AG10803 (cell line): ENCODE measurements around the gene SVBP.

Source experiments
- DNase-seq: peaks from one replicate; pipeline ENCODE4 v3.0.0; 2010; ENCODE audit warnings: low read depth
- H3K4me3 ChIP-seq: 2 replicates; pipeline ENCODE4 v1.5.1; 2011; ENCODE audit warnings: mild to moderate bottlenecking, low read length, control low read depth
- CTCF ChIP-seq: conservative IDR thresholded peaks from 2 replicates; pipeline ENCODE4 v1.5.1; 2011; ENCODE audit warnings: mild to moderate bottlenecking, low read length, control low read depth, inconsistent platforms

The SVBP gene

GRCh38 chr1:42831273-42831672, 14.1 kb upstream of the SVBP start:
- no peak for DNase-seq
- TF ChIP-seq CTCF: no peak
- H3K4me3 ChIP-seq: no peak overlapping the region

- DNase-seq: no peak
- H3K4me3 ChIP-seq: no peak overlapping the region
- TF ChIP-seq CTCF: no peak
These were observed 13.4 kb upstream of the SVBP start for GRCh38 chr1:42830631-42831030.

GRCh38 chr1:42825036-42825851, 8.0 kb upstream of the SVBP start:
- no peak overlapping the region for H3K4me3 ChIP-seq
- no peak for TF ChIP-seq CTCF
- DNase-seq: no peak

- no peak for TF ChIP-seq CTCF
- DNase-seq: no peak
- no peak overlapping the region for H3K4me3 ChIP-seq
These were observed 7.4 kb upstream of the SVBP start for GRCh38 chr1:42824481-42825035.

GRCh38 chr1:42822800-42823392, 5.7 kb upstream of the SVBP start:
- TF ChIP-seq CTCF: no peak
- H3K4me3 ChIP-seq: no peak overlapping the region
- DNase-seq: peak; percentile 75

- no peak overlapping the region for H3K4me3 ChIP-seq
- DNase-seq: no peak
- no peak for TF ChIP-seq CTCF
These were observed 4.5 kb upstream of the SVBP start for GRCh38 chr1:42821690-42822089.

GRCh38 chr1:42820813-42821212, 3.6 kb upstream of the SVBP start:
- no peak for TF ChIP-seq CTCF
- no peak for DNase-seq
- H3K4me3 ChIP-seq: no peak overlapping the region
